Ovary (tissue), 3 donors: ENCODE results near the gene VWA2.

Source experiments
- CTCF ChIP-seq, 3 donors: fragments of 450-650 bp in 2 of 3; fragments of 200-600 bp in 1 of 3; IDR thresholded peaks; one replicate each; pipeline versions ENCODE4 v1.5.1 to v1.8.0; 2016 to 2022; ENCODE audit warnings: antibody characterized with exemption in 3 of 3, mild to moderate bottlenecking in 1 of 3
- EP300 ChIP-seq: sonication (generic); formaldehyde crosslinking; IDR thresholded peaks from one replicate; pipeline ENCODE4 v1.6.1; 2017; ENCODE audit warnings: antibody characterized with exemption
- POLR2A ChIP-seq: fragments of 450-650 bp; IDR thresholded peaks from one replicate; pipeline ENCODE4 v1.6.1; 2017; ENCODE audit warnings: antibody characterized with exemption, mild to moderate bottlenecking, moderate library complexity
- donor health status: DM: no; HTN: no; CAD: no.

DNA sequence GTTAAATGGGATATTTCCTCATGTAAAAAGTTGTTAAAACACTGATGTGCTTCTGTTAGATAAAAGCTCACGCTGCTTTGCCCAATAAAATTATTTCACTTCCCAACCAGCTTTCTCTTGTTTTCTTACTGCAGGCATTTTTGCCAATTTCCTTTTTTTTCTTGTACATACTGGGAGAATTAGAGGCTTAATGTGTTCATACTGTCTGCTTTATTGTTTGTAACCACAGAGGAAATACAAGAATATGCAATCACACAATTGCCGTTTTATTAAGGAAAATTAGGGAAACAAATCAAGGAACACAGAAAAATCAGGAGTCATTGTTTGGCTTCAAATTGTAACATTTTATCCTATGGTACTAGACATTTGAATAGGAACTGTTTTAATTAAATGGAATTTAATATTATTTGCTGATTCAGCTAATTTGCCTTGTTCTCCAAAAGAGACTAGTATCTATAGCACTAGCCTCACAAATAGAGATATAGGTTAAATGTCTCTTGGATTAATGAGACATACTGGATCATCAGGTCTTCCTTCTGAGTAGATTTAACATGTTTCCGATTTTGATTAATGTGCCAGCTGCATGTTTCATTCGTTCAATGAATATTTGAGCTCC, 6.4 kb upstream of the VWA2 start:
- no peak for TF ChIP-seq POLR2A
- no peak for TF ChIP-seq CTCF (IDR thresholded peaks at IDR 0.05)
- TF ChIP-seq EP300, result no peak
